ENCODE results near the gene NKAIN4. TPM values are rescaled to one million over a fixed set of nuclear protein-coding genes. Genes with fewer than 3 reads are reported as not detected.

Gene NKAIN4
- total RNA-seq, 2 donors from 2014 or later, result not detected

GRCh38 chr20:63261795-63262528 lies 7.7 kb upstream of the NKAIN4 start:
- no peaks in the 10 kb centered on the region for H3K36me3 Mint-ChIP-seq
- no peak overlapping the region for H3K4me3 Mint-ChIP-seq
- DNase-seq (ENCODE audit: low spot score) (no peak), ATAC-seq (no peak)
- H3K4me1 Mint-ChIP-seq (ENCODE audit: low read depth in 2 of 2), result peaks cover 0 to 5% of the 10 kb centered on the region in 2 donors
- H3K27ac Mint-ChIP-seq, result peak overlapping the region in 1 of 2 donors; percentile 56
- peaks cover 12 to 19% of the 10 kb centered on the region in 2 donors for H3K27me3 Mint-ChIP-seq
- no peaks in the 10 kb centered on the region for H3K9me3 Mint-ChIP-seq

- Mint-ChIP-seq H3K27ac (no peak overlapping the region), H3K4me3 (no peak overlapping the region), H3K4me1 (ENCODE audit: low read depth in 2 of 2) (peaks cover 0 to 5% of the 10 kb centered on the region in 2 donors), H3K9me3 (no peaks in the 10 kb centered on the region), H3K27me3 (peaks cover 17 to 23% of the 10 kb centered on the region in 2 donors), H3K36me3 (no peaks in the 10 kb centered on the region)
- DNase-seq (ENCODE audit: low spot score), result no peak
- ATAC-seq, result peak in 1 of 2 donors; percentile 20
Observed at GRCh38 chr20:63261060-63261794, 7.0 kb upstream of the NKAIN4 start.

- Mint-ChIP-seq H3K9me3 (no peaks in the 10 kb centered on the region), H3K4me1 (ENCODE audit: low read depth in 2 of 2) (peaks cover 0 to 5% of the 10 kb centered on the region in 2 donors), H3K36me3 (no peaks in the 10 kb centered on the region), H3K4me3 (no peak overlapping the region), H3K27me3 (peaks cover 24 to 27% of the 10 kb centered on the region in 2 donors), H3K27ac (no peak overlapping the region)
- no peak for ATAC-seq
- no peak for DNase-seq (ENCODE audit: low spot score)
Observed at GRCh38 chr20:63260521-63260920, 6.3 kb upstream of the NKAIN4 start.

- H3K36me3 Mint-ChIP-seq, result no peaks in the 10 kb centered on the region
- H3K27me3 Mint-ChIP-seq, result peaks cover 29 to 31% of the 10 kb centered on the region in 2 donors
- H3K9me3 Mint-ChIP-seq, result no peaks in the 10 kb centered on the region
- peaks cover 0 to 5% of the 10 kb centered on the region in 2 donors for H3K4me1 Mint-ChIP-seq (ENCODE audit: low read depth in 2 of 2)
- ATAC-seq (no peak), DNase-seq (ENCODE audit: low spot score) (no peak)
- H3K4me3 Mint-ChIP-seq, result no peak overlapping the region
- no peak overlapping the region for H3K27ac Mint-ChIP-seq
Observed at GRCh38 chr20:63259734-63260460, 5.6 kb upstream of the NKAIN4 start.

GRCh38 chr20:63258781-63259180 lies 4.5 kb upstream of the NKAIN4 start:
- H3K36me3 Mint-ChIP-seq, result no peaks in the 10 kb centered on the region
- no peak for ATAC-seq
- H3K4me3 Mint-ChIP-seq, result no peak overlapping the region
- no peak for DNase-seq (ENCODE audit: low spot score)
- H3K4me1 Mint-ChIP-seq (ENCODE audit: low read depth in 2 of 2), result peaks cover 0 to 5% of the 10 kb centered on the region in 2 donors
- H3K27ac Mint-ChIP-seq, result no peak overlapping the region
- H3K9me3 Mint-ChIP-seq, result no peaks in the 10 kb centered on the region
- H3K27me3 Mint-ChIP-seq, result peaks cover 29 to 31% of the 10 kb centered on the region in 2 donors

- Mint-ChIP-seq H3K36me3 (no peaks in the 10 kb centered on the region), H3K27ac (no peak overlapping the region), H3K27me3 (peaks cover 33 to 35% of the 10 kb centered on the region in 2 donors), H3K4me3 (no peak overlapping the region), H3K4me1 (ENCODE audit: low read depth in 2 of 2) (peaks cover 0 to 3% of the 10 kb centered on the region in 2 donors), H3K9me3 (no peaks in the 10 kb centered on the region)
- no peak for DNase-seq (ENCODE audit: low spot score)
- ATAC-seq, result no peak
Observed at GRCh38 chr20:63257629-63258028, 3.4 kb upstream of the NKAIN4 start.

- no peak overlapping the region for H3K27ac Mint-ChIP-seq
- DNase-seq (ENCODE audit: low spot score), result no peak
- H3K27me3 Mint-ChIP-seq, result peaks cover 34 to 38% of the 10 kb centered on the region in 2 donors
- ATAC-seq, result no peak
- H3K4me3 Mint-ChIP-seq, result no peak overlapping the region
- H3K4me1 Mint-ChIP-seq (ENCODE audit: low read depth in 2 of 2), result no peaks in the 10 kb centered on the region
- H3K36me3 Mint-ChIP-seq, result no peaks in the 10 kb centered on the region
- no peaks in the 10 kb centered on the region for H3K9me3 Mint-ChIP-seq
Observed at GRCh38 chr20:63256954-63257353, 2.7 kb upstream of the NKAIN4 start.

- ATAC-seq (peak in 1 of 2 donors; percentile 7), DNase-seq (ENCODE audit: low spot score) (no peak)
- Mint-ChIP-seq H3K36me3 (no peaks in the 10 kb centered on the region), H3K4me1 (ENCODE audit: low read depth in 2 of 2) (no peaks in the 10 kb centered on the region), H3K27ac (no peak overlapping the region), H3K27me3 (peaks cover 34 to 38% of the 10 kb centered on the region in 2 donors), H3K4me3 (no peak overlapping the region), H3K9me3 (no peaks in the 10 kb centered on the region)
Observed at GRCh38 chr20:63255931-63256704, 1.9 kb upstream of the NKAIN4 start.

- H3K9me3 Mint-ChIP-seq, result no peaks in the 10 kb centered on the region
- H3K36me3 Mint-ChIP-seq, result no peaks in the 10 kb centered on the region
- peaks cover 37 to 38% of the 10 kb centered on the region in 2 donors for H3K27me3 Mint-ChIP-seq
- no peak for ATAC-seq
- no peak overlapping the region for H3K27ac Mint-ChIP-seq
- no peaks in the 10 kb centered on the region for H3K4me1 Mint-ChIP-seq (ENCODE audit: low read depth in 2 of 2)
- DNase-seq (ENCODE audit: low spot score), result no peak
- no peak overlapping the region for H3K4me3 Mint-ChIP-seq
Observed at GRCh38 chr20:63254606-63255384, 532 bp upstream of the NKAIN4 start.

- DNase-seq (ENCODE audit: low spot score) (no peak), ATAC-seq (no peak)
- no peaks in the 10 kb centered on the region for H3K9me3 Mint-ChIP-seq
- H3K27me3 Mint-ChIP-seq, result peaks cover 33 to 41% of the 10 kb centered on the region in 2 donors
- no peak overlapping the region for H3K4me3 Mint-ChIP-seq
- H3K4me1 Mint-ChIP-seq (ENCODE audit: low read depth in 2 of 2), result no peaks in the 10 kb centered on the region
- H3K27ac Mint-ChIP-seq, result no peak overlapping the region
- no peaks in the 10 kb centered on the region for H3K36me3 Mint-ChIP-seq
Observed at GRCh38 chr20:63253438-63254231, 628 bp downstream of the NKAIN4 start.

GRCh38 chr20:63253065-63253437 lies 1.2 kb downstream of the NKAIN4 start:
- ATAC-seq (no peak), DNase-seq (ENCODE audit: low spot score) (no peak)
- no peaks in the 10 kb centered on the region for H3K36me3 Mint-ChIP-seq
- H3K4me1 Mint-ChIP-seq (ENCODE audit: low read depth in 2 of 2), result no peaks in the 10 kb centered on the region
- no peaks in the 10 kb centered on the region for H3K9me3 Mint-ChIP-seq
- peak overlapping the region; percentile 13 for H3K4me3 Mint-ChIP-seq
- H3K27ac Mint-ChIP-seq, result no peak overlapping the region
- peaks cover 33 to 44% of the 10 kb centered on the region in 2 donors for H3K27me3 Mint-ChIP-seq

- Mint-ChIP-seq H3K9me3 (no peaks in the 10 kb centered on the region), H3K4me3 (peak overlapping the region; percentile 13), H3K27ac (no peak overlapping the region), H3K4me1 (ENCODE audit: low read depth in 2 of 2) (no peaks in the 10 kb centered on the region), H3K27me3 (peaks cover 30 to 40% of the 10 kb centered on the region in 2 donors), H3K36me3 (no peaks in the 10 kb centered on the region)
- DNase-seq (ENCODE audit: low spot score) (no peak), ATAC-seq (no peak)
Observed at GRCh38 chr20:63252284-63252711, 2.0 kb downstream of the NKAIN4 start.
